ENCODE data around the gene WRAP53. TPM values are rescaled to one million over a fixed set of nuclear protein-coding genes. Genes with fewer than 3 reads are reported as not detected.

The WRAP53 gene
- total and polyA plus RNA-seq, 2 of the 13 experiments (the other 11 are each of a cell fraction or from before 2014, with no cell fraction given), result 7.0 to 19.5 TPM

- TF ChIP-seq NCOA2 (CRISPR knock-in tag; IDR thresholded peaks at IDR 0.05) (no peak), ZNF569 (CRISPR knock-in tag; IDR thresholded peaks at IDR 0.05; ENCODE audit: borderline replicate concordance) (no peak), HMG20B (CRISPR knock-in tag; conservative IDR thresholded peaks at IDR 0.05) (no peak), ZNF281 (CRISPR knock-in tag; IDR thresholded peaks at IDR 0.05; ENCODE audit: borderline replicate concordance) (no peak), ZBTB7A (CRISPR knock-in tag; IDR thresholded peaks at IDR 0.05) (no peak), TRAFD1 (CRISPR knock-in tag; IDR thresholded peaks at IDR 0.05; ENCODE audit: borderline replicate concordance) (no peak), ARID2 (CRISPR knock-in tag; IDR thresholded peaks at IDR 0.05; ENCODE audit: borderline replicate concordance) (no peak), ZNF224 (CRISPR knock-in tag; IDR thresholded peaks at IDR 0.05) (no peak), ZNF138 (CRISPR knock-in tag; IDR thresholded peaks at IDR 0.05; ENCODE audit: low read depth) (no peak), ETV6 (CRISPR knock-in tag; conservative IDR thresholded peaks at IDR 0.05) (no peak), ZNF343 (CRISPR knock-in tag; IDR thresholded peaks at IDR 0.05) (no peak; the same call in 1 of the 2 replicates), ZNF232 (CRISPR knock-in tag; IDR thresholded peaks at IDR 0.05; ENCODE audit: borderline replicate concordance) (peak; percentile 76; the same call in 1 of the 2 replicates), ZBTB46 (CRISPR knock-in tag; IDR thresholded peaks at IDR 0.05; ENCODE audit: borderline replicate concordance) (no peak), ZNF263 (CRISPR knock-in tag; IDR thresholded peaks at IDR 0.05) (peak; percentile 39; the same call in 1 of the 2 replicates), ZMYM3 (CRISPR knock-in tag; IDR thresholded peaks at IDR 0.05) (no peak), E2F5 (CRISPR knock-in tag; conservative IDR thresholded peaks at IDR 0.05) (no peak), ZBTB44 (CRISPR knock-in tag; IDR thresholded peaks at IDR 0.05) (no peak), ZSCAN29 (CRISPR knock-in tag; conservative IDR thresholded peaks at IDR 0.05) (no peak), ZNF160 (CRISPR knock-in tag; IDR thresholded peaks at IDR 0.05) (no peak), ZNF143 (CRISPR knock-in tag; IDR thresholded peaks at IDR 0.05) (0 out of 2 replicates have a peak, but pooled peaks have one; percentile 20), HHEX (CRISPR knock-in tag; IDR thresholded peaks at IDR 0.05) (no peak)
Observed at GRCh38 chr17:7686222-7687071, 1.8 kb upstream of the WRAP53 start (continued).
